CD4-positive, alpha-beta T cell treated with Interleukin-6 for 4 hours (primary cell): ENCODE results near the gene NELFCD.
"Not testable (repeated sequence)": the region's sequence is repeated elsewhere in the genome, so short reads cannot be mapped to it uniquely, and the experiment has no call there.

Source experiments
- DNase-seq: peaks from one replicate; pipeline ENCODE4 v3.0.0-alpha.2; 2020; ENCODE audit warnings: mixed read lengths

NELFCD gene

DNA sequence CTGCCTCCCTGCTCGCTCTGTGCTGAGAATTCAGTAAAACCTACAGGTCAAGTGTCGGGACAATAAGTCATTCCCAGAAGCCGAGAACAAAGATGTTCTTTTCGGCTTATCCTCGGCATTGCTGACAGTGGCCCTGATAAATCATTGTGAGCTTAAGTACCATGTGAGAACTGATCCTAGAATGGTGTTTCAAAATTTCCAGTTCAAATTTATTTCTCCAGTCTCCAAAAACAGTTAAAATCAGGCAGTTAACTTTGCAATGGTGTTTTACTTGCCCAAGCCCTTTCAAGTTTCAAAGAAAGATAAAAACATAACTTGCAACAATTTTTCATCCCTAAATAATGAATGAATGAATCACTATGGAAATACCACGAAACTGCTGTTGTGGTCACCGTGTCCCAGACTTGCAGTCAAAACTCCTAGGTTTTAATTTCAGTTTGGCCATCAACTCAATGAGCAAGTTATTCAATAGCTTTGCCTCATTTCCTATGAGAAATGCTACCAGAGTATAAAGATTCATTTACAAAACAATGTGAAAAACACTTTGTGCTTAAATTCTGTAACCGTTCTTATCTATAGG lies 46.8 kb downstream of the NELFCD start:
- DNase-seq = no peak

DNA sequence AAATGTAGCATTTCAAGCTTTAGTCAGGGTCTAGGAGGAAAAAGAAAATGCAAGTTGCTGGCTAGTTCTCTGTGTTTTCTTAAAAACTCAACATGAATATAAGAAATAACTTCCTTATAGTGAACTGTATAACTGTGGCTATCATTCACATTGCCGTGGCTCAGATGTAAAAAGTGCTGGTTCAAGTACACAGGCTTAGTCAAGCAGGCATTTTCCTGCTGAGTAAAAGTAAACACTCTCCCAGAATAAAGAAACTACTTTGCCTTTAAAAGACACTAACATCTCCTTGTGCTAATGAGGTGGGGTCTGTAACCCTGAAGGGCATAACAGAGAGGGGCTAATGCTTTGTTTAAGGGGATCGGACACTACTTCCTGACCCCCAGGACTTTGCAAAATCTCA lies 47.8 kb downstream of the NELFCD start:
- no peak for DNase-seq

DNA sequence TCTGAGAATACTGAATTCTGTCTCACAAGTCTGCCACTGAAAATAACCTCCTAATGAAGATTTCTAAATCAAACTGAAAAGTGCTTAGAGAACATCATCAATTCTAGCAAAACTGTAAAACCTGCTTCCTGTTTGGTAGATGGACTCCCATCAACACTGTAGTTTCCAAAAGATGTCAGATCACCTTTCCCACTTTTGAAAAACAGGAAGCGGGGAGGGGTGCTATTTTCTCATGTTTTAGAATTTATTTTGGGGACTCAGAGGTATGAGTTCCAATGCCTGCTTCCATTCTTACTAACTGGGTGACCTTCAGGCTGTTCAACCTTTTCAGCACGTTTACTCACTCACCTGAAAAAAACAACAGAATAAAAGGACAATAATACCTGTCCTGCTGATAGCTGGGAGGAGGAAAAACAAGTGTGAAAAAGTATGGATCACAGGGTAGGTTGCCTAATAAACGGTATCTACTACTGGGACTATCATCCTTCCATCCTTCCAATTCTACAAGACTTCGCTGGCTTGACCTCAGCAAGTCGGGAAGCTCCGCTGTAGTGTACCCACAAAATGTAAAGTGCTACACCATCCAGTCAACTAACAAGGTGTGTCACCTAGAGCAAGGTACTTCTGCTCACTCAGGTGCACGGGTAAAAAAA lies 50.0 kb downstream of the NELFCD start:
- no peak for DNase-seq

DNA sequence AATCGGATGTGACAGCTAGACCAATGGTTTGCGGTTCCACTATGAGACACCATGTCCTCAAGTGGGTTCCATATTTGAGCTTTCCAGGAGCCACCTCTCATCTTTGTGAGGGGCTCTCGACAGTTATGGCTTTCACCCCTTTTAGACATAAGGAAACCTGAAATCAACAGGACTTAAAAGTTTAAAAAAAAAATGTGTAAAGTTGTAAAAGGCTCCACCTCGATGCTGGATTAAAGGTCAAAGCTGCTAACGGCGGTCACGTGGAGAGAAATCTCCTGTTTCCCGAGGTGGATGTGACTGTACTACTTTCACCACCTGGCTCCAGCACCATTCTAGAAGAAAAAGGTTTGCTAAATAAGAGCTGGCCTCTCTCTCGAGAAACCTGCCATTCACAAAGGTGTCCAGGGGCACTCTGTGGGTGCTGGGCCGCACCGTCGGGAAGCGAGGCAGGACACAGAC lies 50.5 kb downstream of the NELFCD start:
- peak; percentile 9 for DNase-seq

DNA sequence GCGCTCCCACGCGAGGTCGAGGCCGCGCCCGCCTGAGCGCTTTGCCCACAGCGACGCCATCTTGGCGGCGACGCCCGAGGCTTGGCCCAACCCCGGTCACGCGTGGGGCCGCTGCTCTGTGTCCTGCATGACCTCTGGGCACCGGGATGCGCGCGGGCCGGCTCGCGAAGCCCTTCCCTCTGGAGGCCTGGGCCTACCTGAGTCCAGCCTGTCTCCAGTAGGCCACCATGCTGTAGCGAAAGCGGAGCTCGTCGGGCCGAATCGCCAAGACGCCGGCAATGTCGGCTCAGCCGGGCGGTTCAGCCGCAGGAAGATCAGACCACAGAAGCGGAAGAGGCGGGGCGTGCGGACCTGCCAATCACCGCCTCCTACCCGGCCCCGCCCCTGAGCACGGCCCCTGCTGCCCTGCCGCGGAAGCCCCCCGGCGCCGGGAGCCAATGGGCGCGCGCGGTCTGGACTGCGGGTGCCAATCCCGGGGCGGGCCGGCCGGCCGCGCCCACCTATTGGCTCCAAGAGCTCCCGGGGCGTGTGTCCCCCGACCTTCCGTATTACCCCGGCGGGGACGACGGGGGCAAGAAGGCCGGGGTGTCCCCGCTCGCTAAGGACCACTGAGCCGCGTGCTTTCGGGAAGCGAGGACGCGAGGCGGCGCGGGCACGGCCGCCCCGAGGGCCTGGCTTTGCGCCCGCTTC lies 51.1 kb downstream of the NELFCD start, which contains the start of gene ATP5F1E:
ATP5F1E (minus strand) TSS at position 313 of the 690 bp plus-strand sequence; CDS start at position 229, 84 bp downstream.
- DNase-seq = peak; percentile 99

DNA sequence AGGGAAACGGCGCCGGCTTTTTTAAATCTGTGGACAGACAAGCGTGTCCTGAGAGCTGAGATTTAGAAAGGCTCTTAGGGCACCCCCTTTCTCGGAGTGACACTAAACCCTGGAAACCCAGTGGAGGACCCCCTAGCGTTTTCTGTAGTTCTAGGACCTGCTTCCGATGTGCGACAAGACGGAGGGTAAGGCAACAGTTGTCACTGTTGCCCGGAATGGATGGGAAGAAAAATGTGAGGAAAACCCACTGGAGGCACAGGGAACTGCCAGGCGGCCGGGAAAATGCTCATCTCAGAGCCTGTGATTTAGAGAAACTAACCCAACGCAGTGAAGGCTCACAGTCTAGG lies 51.6 kb downstream of the NELFCD start:
- DNase-seq = no peak

DNA sequence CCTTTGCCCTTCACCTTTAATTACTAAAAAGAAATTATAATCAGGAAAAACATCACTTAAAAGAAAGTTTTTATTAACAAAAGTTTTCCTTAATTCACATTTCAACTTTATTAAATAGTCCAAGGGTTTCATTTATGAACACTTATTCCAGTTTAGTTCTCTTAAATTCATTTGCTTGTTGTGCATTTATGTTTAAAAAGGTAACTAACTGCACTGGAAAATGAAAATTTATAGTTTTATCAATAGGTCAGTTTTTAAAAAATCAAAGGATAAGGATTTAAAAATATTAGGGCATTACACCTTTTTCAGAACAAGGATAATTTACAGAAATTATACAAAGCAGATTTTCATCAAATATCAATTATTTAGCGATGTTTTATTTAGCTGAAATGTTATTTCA lies 52.0 kb downstream of the NELFCD start:
- no peak for DNase-seq

DNA sequence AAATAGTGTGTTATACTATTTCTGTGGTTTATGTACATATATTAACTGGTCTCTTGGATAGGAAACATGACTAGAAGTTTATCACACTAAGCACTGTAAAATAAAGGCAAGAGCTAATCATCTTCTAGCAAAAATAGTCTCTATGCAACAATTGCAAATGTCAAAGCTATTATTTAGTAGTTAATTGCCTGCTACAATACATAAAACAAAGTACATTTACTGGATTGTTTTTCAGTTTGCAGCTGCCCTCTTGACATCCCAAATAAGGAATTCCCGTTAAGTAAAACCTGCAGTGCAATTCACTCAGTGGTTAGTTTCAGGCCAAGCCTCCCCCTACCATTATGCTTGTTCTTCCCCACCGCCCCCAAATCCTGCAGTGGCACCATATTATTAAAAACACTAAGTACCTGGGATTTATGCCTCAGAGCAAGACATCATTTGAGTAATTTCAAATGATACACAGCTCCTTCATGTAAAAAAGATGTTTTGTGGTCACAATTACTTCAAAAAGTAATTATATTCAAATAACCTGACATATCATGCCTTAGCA lies 52.6 kb downstream of the NELFCD start:
- DNase-seq = no peak

DNA sequence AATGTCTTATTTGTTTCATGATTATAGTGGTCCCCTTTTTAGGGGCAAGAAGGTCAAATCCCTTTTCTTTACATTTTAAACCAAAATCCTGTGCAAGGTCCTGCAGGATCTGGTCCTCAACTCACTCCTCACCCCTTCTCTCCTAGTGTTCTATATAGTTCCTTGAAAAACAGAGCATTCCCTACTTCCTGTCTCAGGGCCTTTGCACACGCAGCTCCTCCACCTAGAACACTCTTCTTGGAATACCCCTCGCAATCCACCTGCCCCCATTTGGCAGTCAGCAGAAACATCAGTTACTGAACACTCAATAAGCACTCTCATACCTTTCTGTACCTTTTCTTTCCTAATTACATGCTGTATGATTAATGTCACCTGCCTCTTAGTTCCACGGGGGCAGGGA lies 54.3 kb downstream of the NELFCD start:
- no peak for DNase-seq

DNA sequence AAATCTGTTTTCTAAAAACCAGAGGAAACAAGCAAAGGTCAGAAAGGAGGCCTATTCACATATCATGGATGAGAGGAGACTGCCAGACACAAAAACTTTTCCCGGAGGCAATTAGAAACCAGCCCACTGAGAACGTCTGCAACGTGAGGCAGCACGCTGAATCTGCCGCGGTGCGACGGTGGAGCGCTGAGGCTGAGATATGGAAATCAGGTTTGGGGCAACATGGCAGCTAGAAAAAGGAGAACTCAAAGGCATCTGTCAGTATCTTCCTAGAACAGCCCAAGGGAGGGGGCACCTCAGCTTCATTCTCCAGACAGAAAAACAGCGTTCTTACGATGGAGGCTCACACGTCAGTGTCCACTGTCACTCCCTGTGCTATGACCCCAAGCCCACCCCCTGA lies 56.3 kb downstream of the NELFCD start:
- no peak for DNase-seq

DNA sequence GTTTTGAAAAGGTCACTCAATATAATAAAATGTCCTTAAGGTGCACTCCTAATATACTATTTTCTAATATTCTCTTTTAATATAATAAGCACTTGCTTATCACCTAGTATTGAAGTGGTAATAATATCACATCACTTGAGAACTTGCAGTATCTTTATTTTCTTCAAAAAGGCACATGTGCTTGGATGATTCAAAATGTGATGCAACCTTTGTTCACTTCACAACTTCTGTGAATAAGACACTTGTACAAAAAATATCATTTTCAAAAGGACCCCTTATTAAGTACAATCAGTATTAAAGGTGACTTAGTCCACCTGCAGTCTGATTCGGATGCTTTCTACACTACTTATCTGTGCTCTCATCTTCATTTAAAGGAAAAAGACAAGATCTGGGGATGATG lies 58.2 kb downstream of the NELFCD start:
- no peak for DNase-seq

DNA sequence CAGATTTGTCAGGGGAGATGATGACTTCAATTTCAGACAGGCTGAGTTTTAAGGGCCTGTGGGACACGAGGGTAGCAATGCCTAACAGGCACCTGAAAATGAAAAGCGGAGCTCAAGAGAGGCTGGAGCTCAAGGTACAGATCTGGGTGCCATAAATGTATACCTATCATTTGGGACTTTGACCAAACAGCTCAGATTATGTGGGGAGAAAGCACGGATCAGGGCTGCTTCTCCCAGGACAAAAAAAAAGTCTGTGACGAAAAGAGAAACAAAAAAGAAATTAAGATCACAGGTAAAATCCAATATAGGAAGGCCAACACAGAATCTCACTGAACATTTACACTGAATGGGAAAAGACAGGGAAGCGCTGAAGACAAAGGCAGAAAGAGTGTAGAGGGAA lies 59.6 kb downstream of the NELFCD start:
- DNase-seq = no peak

DNA sequence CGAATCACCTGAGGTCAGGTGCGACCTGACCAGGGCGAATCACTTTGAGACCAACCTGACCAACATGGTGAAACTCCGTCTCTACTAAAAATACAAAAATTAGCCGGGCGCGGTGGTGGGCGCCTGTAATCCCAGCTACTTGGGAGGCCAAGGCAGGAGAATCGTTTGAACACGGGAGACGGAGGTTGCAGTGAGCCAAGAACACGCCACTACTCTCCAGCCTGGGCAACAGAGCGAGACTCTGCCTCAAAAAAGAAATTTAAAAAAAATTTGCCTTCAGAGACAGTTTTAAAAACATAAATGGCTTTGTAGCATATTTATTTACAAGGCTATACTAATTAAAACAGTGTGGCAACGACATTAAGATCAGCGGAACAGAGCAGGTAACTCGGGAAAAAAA lies 60.4 kb downstream of the NELFCD start:
- DNase-seq = not testable (repeated sequence)

DNA sequence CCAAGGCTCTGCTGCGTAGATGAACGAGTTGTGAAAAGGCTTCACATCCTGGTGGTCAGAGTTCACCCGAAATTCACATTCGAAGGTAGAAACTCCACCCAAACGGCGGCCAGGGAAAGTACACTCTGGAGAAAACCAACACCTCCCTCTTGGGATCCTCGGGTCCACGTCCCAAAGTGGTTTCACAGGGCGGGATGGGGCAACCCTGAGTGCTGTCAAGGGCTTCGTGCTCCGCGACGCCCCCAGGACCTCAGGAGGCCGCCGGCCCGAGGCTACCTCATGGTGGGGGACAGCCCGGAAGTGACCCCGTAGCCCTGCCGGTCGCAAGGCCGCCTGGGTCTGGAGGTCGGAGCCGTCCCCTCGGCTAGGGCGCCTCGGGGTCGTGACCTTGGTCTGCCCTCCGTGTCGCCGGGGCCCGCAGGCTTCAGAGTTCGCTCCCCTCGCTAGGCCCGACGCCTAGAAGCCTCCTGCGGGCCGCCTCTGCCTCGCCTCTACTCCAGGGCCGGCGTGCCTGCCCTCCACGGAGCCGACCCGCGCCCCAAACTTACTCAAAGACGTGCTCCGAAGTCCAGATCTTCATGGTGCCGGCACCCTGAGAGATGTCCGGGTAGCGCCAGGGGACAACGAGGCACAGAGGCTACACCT lies 61.2 kb downstream of the NELFCD start, which contains the start of gene PRELID3B:
PRELID3B (minus strand) TSS at position 636 of the 645 bp plus-strand sequence; CDS start at position 580, 56 bp downstream.
- no peak for DNase-seq

DNA sequence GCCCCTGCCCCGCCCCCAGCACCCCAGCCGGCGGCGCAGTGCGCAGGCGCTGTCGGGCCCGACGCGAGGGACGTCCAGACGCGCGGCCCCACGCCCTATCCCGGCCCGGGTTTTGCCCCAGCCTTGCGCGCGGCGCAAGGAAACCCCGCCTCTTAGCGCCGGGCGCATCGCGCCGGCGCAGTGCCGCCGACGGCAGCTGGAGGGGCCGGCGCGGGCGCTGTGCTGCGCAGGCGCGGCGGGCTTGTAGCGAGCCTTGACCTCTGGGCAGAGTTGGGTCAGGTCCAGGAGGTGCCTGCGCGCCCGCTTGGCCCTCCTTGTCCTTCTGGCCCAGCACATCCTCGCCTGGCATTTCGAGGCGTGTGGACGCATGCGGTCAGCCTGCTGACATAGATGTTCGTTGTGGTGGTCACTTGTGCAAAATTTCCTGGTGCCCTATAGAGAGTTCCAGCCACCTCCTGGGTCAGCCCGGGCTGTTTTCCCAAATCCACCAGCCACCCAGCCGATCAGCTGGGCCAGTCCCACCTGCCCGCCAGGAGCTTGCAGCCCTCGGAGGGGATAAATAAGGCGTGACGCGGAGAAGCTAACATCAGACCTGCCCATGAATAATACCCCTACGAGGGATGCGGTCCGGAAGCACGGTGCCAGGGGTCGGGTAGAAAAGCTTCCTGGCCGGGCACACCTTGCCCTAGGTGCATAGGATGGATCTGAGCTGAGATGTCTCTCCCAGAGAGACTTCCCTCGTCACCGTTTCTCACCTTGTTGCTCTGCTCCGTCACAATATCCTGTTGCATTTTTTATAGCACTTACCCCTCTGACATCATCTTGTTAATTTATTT lies 62.0 kb downstream of the NELFCD start:
- DNase-seq = peak; percentile 96

DNA sequence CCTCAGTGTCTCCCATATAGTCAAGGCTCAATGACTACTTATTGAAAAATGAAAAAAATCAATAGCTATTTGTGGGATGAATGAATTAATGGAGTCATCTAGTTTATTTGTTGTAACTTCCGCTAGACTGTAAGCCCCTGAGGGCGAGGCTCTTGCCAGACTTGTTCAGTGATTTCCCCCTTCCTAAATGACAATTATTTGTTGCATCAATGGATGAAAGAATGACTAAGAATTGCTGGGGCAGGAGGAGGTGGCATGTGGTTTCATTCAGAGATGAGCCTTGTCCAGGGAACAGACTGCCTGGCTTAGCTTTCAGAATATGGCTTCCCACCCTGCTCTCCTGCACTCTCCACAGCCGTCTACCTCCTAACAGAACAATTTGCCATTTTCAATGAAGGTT lies 62.6 kb downstream of the NELFCD start:
- DNase-seq = no peak

DNA sequence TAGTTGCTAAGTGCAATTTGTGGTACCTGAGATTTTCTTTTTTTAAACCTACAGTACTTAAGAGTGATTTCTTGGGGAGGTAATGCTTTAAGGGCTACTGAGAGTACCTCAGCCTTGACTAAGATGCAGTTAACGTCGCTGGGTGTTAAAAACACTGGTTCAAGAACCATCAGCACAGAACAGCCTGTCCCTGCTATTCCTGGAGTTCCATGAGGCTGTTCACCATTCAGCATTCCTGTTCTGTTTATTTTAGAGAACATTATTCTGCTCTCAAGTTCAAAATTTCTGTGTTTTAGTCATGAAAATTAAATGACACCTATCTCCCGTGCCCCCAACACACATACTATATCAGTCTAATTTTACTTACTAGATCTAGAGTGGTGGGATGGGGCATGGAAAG lies 63.2 kb downstream of the NELFCD start:
- no peak for DNase-seq
